GM19023 (cell line): ENCODE measurements around the gene LDLRAD4.

Source experiments
- ATAC-seq: cut with Tn5 transposase; IDR thresholded peaks from one replicate; pipeline ENCODE4 v1.9.1; 2021; ENCODE audit warnings: mild to moderate bottlenecking, moderate library complexity; ENCODE audit not compliant: unreplicated experiment

LDLRAD4 gene

GRCh38 chr18:13218368-13218991, at the start of gene LDLRAD4:
LDLRAD4 (plus strand) TSS chr18:13218760.
- no peak for ATAC-seq

DNA sequence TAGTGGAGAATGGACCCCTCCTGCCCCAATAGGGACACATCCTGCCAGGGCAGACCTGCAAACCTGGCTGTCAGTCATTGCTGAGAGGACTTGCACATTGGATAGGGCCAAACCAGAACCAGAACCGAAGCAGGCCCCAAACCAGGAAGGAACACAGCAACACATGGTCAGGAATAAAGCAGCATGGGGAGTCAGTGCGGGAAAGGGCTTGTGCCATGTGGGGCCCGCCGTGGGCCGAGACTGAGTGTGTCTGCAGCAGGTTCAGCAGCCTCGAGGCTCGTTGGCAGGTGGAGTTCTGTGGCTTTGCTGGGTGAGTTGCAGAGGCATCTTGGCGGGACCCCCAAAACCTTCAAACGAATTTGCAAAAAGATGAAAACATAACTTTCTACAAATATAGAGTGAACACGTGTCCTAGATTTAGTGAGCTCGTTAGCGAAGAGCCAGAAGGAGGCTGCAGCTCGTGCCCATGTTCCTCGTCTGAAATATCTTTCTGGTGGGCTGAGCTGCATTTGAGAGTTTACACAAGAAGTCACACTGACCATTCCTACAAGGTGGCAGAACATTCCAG, 44.9 kb upstream of the LDLRAD4 start:
- ATAC-seq: no peak

DNA sequence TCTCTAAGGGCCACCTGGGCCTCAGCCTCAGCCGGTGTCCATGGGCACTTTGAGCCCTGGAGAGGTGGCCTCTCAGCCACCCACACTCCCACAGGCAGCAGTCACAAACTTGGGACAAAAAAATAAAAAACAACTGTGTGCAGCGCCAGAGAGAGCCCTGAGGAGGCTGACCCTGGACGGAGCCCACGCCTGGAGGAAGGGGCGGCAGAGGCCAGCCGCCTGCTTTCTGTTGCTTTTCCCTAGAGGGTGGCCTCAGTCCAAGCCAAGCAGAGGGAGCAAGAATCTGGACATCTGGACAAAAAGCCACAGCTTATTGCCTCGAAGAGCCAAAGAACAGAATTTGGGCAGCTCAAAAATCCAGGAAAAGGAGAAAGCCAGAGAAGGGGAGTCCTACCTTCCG, 43.3 kb upstream of the LDLRAD4 start:
- ATAC-seq: no peak

- ATAC-seq: no peak
These were observed 42.8 kb upstream of the LDLRAD4 start for GRCh38 chr18:13175754-13176210.

DNA sequence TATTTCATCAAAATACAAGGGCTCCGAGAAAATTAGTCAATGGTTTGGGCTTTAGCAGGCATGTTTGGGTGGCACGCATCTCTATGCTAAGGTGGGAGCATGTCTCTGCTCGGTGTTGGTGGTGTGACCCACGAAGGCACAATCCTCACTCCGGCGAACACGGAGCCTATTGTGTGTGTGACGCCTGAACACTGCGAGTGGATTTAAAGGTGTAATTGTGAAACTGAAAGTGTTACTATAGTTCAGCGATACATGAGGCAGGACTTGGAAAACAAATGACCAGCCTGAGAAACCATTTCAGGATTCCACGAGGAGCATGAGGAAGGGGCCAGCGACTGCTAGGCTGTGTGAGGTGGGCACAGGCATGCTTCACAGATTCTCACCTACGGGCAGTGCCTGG, 41.7 kb upstream of the LDLRAD4 start:
- no peak for ATAC-seq

DNA sequence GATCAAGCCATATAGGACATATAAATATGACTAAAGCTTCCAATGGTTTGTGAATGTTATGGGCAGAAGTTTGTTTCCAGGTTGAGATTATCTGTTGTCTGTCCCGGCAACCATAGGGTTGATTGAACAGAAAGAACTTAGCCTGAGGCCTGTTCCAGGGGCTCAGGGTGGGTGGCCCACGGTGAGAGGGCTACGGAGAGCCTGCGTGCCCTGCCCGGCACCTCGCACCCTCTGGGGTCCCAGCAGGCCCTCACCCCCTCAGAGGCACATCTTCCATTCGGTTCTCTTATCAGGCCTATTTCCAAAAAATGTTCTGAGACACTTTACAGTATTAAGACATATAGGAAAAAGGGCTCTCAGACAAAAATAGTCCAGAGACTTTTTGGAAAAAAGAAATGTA, 40.4 kb upstream of the LDLRAD4 start:
- no peak for ATAC-seq

DNA sequence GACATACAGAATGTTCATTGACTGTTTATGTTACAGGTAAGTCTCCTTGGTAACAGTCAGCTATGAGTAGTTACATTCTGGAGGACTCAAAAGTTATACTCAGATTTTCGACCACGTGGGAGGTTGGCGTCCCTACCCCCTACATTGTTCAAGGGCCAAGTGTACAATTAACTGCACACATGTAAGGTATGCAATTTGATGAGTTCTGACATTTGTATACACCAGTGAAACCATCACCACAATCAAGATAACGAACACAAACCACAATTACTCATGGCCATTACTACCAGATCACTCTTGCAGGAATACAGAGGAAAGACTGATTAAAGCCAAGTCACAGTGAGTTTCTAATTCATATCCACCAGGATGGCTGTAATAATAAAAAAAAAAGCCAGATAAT, 39.6 kb upstream of the LDLRAD4 start:
- ATAC-seq: no peak

DNA sequence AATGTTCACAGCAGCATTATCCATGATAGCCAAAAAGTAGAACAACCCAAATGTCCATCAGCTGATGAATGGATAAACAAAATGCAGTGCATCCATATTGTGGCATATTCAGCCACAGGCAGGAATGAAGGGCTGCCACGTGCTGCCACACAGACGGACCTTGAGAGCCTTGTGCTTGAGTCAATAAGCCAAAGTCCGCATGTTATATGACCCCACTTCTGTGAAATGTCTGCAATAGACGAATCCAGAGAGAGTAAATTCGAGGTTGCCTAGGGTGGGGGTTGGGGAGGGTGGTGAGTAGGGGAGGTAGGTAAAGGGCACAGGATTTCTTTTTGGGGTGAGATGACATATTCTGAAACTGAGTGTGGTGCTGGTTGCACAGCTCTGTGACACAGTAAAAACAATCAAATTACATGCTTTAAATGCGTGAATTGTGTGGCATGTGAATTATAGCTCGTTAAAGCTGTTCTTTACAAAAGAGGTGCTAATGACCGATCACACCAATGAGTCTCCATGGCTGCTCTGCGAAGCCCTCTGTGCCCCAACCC, 38.9 kb upstream of the LDLRAD4 start:
- no peak for ATAC-seq

- no peak for ATAC-seq
These were observed 37.8 kb upstream of the LDLRAD4 start for GRCh38 chr18:13180614-13181375.

DNA sequence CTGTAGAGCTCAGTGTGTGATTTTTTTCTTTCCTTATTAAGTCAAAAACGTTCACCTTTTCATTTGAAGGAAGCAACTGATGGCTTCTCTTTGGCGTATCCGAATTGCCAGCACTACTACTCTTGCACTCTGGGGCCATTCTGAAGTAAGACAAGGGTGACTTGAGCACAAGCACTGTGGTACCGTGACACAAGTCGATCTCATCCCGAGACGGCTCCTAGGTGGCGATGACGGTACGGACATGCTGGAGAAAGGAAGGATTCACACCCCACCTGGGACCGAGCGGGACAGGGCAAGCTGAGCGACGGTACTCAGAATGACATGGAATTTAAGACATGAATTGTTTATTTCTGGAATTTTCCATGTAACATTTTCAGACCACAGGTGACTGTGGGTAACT, 36.8 kb upstream of the LDLRAD4 start:
- no peak for ATAC-seq

DNA sequence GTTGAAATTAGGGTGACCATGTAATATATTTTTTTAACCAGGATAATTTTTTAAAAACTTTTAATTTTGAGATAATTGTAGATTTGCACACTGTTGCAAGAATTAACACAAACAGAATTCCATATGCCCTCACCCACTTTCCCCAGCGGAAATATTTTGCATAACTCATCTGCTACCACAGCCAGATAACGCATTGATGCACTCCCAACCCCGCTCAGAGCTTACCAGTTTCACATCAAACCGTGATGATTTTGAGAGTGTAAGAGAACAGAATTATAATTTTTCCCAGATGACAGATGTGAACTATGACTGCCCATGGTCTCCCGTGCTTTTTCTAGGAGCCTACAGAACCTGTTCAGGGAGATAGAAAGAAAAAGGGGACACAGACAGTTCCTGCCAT, 35.2 kb upstream of the LDLRAD4 start:
- no peak for ATAC-seq

DNA sequence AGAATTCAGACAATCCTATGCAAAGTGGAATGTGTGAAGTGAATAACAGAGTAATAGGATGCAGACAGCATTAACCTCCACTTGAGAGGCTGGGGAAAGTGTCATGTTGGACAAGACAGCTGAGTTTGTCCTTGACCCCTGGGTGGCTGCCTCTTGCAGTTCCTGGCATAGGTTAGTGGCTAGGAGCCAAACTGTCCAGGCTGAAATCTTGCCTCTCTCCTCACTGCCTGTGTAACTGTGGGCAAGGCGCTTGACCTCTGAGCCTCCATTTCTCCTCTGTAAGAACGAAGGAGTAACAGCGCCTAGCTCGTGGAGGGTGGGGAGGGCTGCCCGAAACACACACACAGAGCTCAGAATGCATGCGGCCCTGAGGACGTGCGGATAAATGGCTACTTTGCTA, 34.8 kb upstream of the LDLRAD4 start:
- ATAC-seq: no peak

DNA sequence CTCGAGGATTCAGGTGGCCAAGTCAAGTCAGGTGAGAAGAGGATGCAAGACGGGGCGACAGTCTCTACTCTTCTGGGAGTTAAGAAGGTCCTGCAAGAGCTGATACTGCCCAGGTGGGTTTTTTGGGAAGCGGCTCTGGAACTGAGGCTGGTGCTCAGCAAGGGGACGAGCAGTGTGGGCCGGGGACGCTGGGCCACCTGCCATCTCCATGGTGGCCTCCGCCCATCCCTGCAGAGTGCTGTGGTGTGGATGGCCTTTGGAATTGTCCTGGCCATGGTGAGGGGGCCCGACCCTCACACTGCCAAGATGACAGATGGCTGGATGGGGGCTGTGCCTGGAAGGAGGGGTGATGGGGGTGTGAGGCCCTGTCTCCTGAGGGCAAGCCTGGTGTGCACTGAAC, 34.2 kb upstream of the LDLRAD4 start:
- no peak for ATAC-seq

GRCh38 chr18:13185675-13186198, 32.8 kb upstream of the LDLRAD4 start:
- ATAC-seq: no peak

GRCh38 chr18:13186687-13187086, 31.9 kb upstream of the LDLRAD4 start:
- ATAC-seq: no peak

GRCh38 chr18:13187498-13187897, 31.1 kb upstream of the LDLRAD4 start:
- ATAC-seq: no peak

DNA sequence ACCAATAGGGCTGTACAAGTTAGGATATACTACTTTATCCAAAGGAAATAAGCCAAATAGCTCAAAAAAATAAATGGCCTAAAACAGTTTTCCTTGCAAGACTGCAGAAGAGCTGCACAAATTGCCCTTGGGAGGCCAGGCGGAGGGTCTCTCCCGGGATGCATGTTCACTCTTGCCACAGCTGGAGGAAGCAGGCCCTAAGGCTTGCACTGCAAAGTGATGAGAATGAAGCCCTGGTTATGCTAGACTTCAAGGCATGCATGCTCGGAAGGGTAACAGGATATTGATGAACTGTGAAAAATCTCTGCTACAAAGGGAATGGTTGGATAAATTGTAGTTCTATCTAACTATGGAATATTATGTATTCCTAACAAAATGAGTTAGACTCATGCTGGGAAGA, 27.5 kb upstream of the LDLRAD4 start:
- no peak for ATAC-seq

GRCh38 chr18:13191779-13192178, 26.8 kb upstream of the LDLRAD4 start:
- no peak for ATAC-seq

GRCh38 chr18:13192970-13193369, 25.6 kb upstream of the LDLRAD4 start:
- no peak for ATAC-seq

DNA sequence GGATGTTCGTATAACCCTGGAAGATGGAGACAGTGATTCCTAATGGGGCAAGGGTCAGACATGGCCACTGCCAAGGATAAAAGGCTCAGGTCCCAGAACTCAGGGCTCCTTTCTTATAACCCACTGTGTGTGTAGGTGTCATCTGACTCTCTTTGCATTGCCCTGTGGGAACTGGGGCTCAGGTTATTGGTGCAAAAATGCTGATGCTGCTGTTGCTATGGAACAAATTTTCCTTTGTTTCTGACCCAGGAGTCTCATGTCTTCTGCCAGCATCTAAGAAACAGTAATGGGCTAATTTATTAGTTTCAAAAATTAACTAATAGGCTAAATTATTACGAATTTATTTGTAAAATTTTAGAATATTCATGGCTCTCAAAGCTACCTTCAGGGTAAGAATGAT, 24.3 kb upstream of the LDLRAD4 start:
- ATAC-seq: no peak

- no peak for ATAC-seq
These were observed 19.9 kb upstream of the LDLRAD4 start for GRCh38 chr18:13198701-13199100.

DNA sequence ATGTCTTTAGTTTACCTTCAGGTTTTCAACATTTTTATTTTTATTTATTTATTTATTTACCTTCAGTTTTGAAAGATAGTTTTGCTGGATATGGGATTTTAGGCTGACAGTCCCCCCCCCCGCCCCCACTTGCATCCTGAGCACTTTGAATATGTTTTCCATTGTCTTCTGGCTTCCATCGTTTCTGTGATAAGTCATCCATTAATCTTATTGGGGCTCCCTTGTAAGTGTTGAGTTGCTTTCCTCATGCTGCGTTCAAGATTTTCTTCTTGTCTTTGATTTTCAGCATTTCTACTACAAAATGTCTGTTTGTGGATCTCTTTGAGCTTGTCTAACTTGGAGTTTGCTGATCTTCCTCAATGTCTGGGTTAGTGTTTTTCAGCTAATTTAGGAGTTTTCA, 19.4 kb upstream of the LDLRAD4 start:
- no peak for ATAC-seq
